NCI-H1105 (cell line): ENCODE results near the gene RHBDL2.
"Not testable (repeated sequence)": the region's sequence is repeated elsewhere in the genome, so short reads cannot be mapped to it uniquely, and the experiment has no call there.

Experiments
- DNase-seq: peaks from one replicate; lab custom pipeline; 2025; lab: John Stamatoyannopoulos, UW

RHBDL2 gene

GRCh38 chr1:38932571-38932970 lies 9.1 kb downstream of the RHBDL2 start:
- no peak for DNase-seq

- peak; percentile 3 for DNase-seq
Observed at GRCh38 chr1:38929476-38929875, 12.2 kb downstream of the RHBDL2 start.

GRCh38 chr1:38929054-38929453 lies 12.6 kb downstream of the RHBDL2 start:
- no peak for DNase-seq

GRCh38 chr1:38926091-38926490 lies 15.5 kb downstream of the RHBDL2 start:
- no peak for DNase-seq

- no peak for DNase-seq
Observed at GRCh38 chr1:38925391-38925790, 16.2 kb downstream of the RHBDL2 start.

- no peak for DNase-seq
Observed at GRCh38 chr1:38923607-38924006, 18.0 kb downstream of the RHBDL2 start.

- no peak for DNase-seq
Observed at GRCh38 chr1:38919130-38919529, 22.5 kb downstream of the RHBDL2 start.

GRCh38 chr1:38918568-38918967 lies 23.1 kb downstream of the RHBDL2 start:
- DNase-seq: no peak

- no peak for DNase-seq
Observed at GRCh38 chr1:38917772-38918171, 23.9 kb downstream of the RHBDL2 start.

- no peak for DNase-seq
Observed at GRCh38 chr1:38917337-38917736, 24.3 kb downstream of the RHBDL2 start.

- no peak for DNase-seq
Observed at GRCh38 chr1:38915352-38915948, 26.2 kb downstream of the RHBDL2 start.

- DNase-seq: not testable (repeated sequence)
Observed at GRCh38 chr1:38914908-38915307, 26.7 kb downstream of the RHBDL2 start.

- DNase-seq: no peak
Observed at GRCh38 chr1:38908821-38909220, 32.8 kb downstream of the RHBDL2 start.

- no peak for DNase-seq
Observed at GRCh38 chr1:38905985-38906384, 35.6 kb downstream of the RHBDL2 start.

GRCh38 chr1:38899560-38899959 lies 42.1 kb downstream of the RHBDL2 start:
- DNase-seq: no peak

- DNase-seq: no peak
Observed at GRCh38 chr1:38898653-38899230, 42.9 kb downstream of the RHBDL2 start.

GRCh38 chr1:38896169-38896568 lies 45.5 kb downstream of the RHBDL2 start:
- no peak for DNase-seq

GRCh38 chr1:38892976-38893375 lies 48.7 kb downstream of the RHBDL2 start:
- no peak for DNase-seq

- no peak for DNase-seq
Observed at GRCh38 chr1:38891753-38892152, 49.9 kb downstream of the RHBDL2 start.

GRCh38 chr1:38889589-38889988 lies 52.0 kb downstream of the RHBDL2 start:
- DNase-seq: no peak

- no peak for DNase-seq
Observed at GRCh38 chr1:38888423-38889333, 53.0 kb downstream of the RHBDL2 start.

GRCh38 chr1:38885092-38885491 lies 56.5 kb downstream of the RHBDL2 start:
- no peak for DNase-seq

GRCh38 chr1:38881487-38881886 lies 60.1 kb downstream of the RHBDL2 start, which contains the start of gene GJA9:
Gene GJA9 (minus strand): TSS chr1:38881587. CDS start chr1:38876098, 5,489 bp downstream.
- DNase-seq: no peak
